ENCODE data around the gene KLHL29.

Gene KLHL29

GRCh38 chr2:23754970-23755369, 370.0 kb downstream of the KLHL29 start:
- DNase-seq: no peak

GRCh38 chr2:23756593-23757292, 371.8 kb downstream of the KLHL29 start:
- no peak for DNase-seq

- DNase-seq: no peak
Observed at GRCh38 chr2:23757686-23758433, 372.9 kb downstream of the KLHL29 start.
